C4-2B (cell line): ENCODE data around the gene ANK3.
A peak's percentile ranks its signal among the peaks of the same experiment; 100 is the strongest.

Source experiments
- H3K27ac ChIP-seq: fragments of 450-650 bp; 2 replicates; pipeline ENCODE4 v1.5.1; 2017
- CTCF ChIP-seq: fragments of 450-650 bp; conservative IDR thresholded peaks from 2 replicates; pipeline ENCODE4 v1.5.1; 2017; ENCODE audit warnings: mild to moderate bottlenecking
- ZFX ChIP-seq: fragments of 450-650 bp; IDR thresholded peaks from 2 replicates; pipeline ENCODE4 v1.6.1; 2017

Gene ANK3

GRCh38 chr10:60176925-60177324 lies 212.8 kb downstream of the ANK3 start:
- TF ChIP-seq CTCF (no peak), ZFX (no peak)
- H3K27ac ChIP-seq, result no peak overlapping the region

- H3K27ac ChIP-seq, result peak overlapping the region; percentile 41
- TF ChIP-seq ZFX, result no peak
- no peak for TF ChIP-seq CTCF
Measured at GRCh38 chr10:60175441-60175971, 214.2 kb downstream of the ANK3 start.

- H3K27ac ChIP-seq, result peak overlapping the region; percentile 47; the same call in 1 of the 2 replicates
- no peak for TF ChIP-seq ZFX
- no peak for TF ChIP-seq CTCF
Measured at GRCh38 chr10:60172363-60172990, 217.2 kb downstream of the ANK3 start.

GRCh38 chr10:60171436-60172013 lies 218.2 kb downstream of the ANK3 start:
- H3K27ac ChIP-seq, result no peak overlapping the region
- no peak for TF ChIP-seq ZFX
- no peak for TF ChIP-seq CTCF

- no peak for TF ChIP-seq ZFX
- no peak for TF ChIP-seq CTCF
- no peak overlapping the region for H3K27ac ChIP-seq
Measured at GRCh38 chr10:60170250-60170649, 219.4 kb downstream of the ANK3 start.

- no peak overlapping the region for H3K27ac ChIP-seq
- no peak for TF ChIP-seq CTCF
- TF ChIP-seq ZFX, result no peak
Measured at GRCh38 chr10:60169111-60169510, 220.6 kb downstream of the ANK3 start.

- TF ChIP-seq ZFX (no peak), CTCF (no peak)
- no peak overlapping the region for H3K27ac ChIP-seq
Measured at GRCh38 chr10:60167050-60167449, 222.6 kb downstream of the ANK3 start.
